BJ (cell line): ENCODE data around the gene ADAM15. TPM values are rescaled to one million over a fixed set of nuclear protein-coding genes. Genes with fewer than 3 reads are reported as not detected.

Source experiments
- CTCF ChIA-PET: fragments of 350-600 bp; formaldehyde crosslinking; extraction: SDS; loops from one replicate; lab custom pipeline; 2021; ENCODE audit warnings: antibody characterized with exemption, inconsistent platforms; lab: Yijun Ruan, JAX
- POLR2A ChIA-PET: fragments of 300-600 bp; sonication (Branson Sonifier 250); formaldehyde crosslinking; extraction: SDS; loops from one replicate; lab custom pipeline; 2021; ENCODE audit warnings: antibody characterized with exemption; lab: Charles Lee
- DNase-seq: peaks from one replicate; pipeline ENCODE4 v3.0.0-alpha.2; 2011; ENCODE audit warnings: low read depth
- H3K27me3 ChIP-seq: 2 replicates; pipeline ENCODE4 v1.6.0; 2011; ENCODE audit warnings: low read length; ENCODE audit not compliant: control insufficient read depth, insufficient read depth
- H3K36me3 ChIP-seq: 2 replicates; pipeline ENCODE4 v1.5.1; 2011; ENCODE audit warnings: low read length; ENCODE audit not compliant: control insufficient read depth, insufficient read depth
- H3K4me3 ChIP-seq: 2 replicates; pipeline ENCODE4 v1.5.1; 2011; ENCODE audit warnings: low read depth, mild to moderate bottlenecking, control low read depth, low read length
- CTCF ChIP-seq: IDR thresholded peaks from 2 replicates; pipeline ENCODE4 v1.5.1; 2011; ENCODE audit warnings: low read depth, mild to moderate bottlenecking, control low read depth, inconsistent platforms, low read length, moderate library complexity; ENCODE audit not compliant: insufficient read depth
- polyA plus RNA-seq: library from polyadenylated mRNA; depleted of rRNA; stranded (reverse); fragments of >200 nt; gene quantifications from 2 replicates; pipeline ENCODE4 v1.2.3, GENCODE V29; 2011

Gene ADAM15
- polyA plus RNA-seq, 1 experiment = 88.8 TPM

- CTCF ChIA-PET = interaction anchor here (1.2 to 8.3 kb wide), 3 partner anchors 11 to 168 kb away, joined by 3 to 74 read pairs (median 4); partner anchors contain the start of gene ADAM15
Measured at GRCh38 chr1:155006601-155007101, 44.5 kb upstream of the ADAM15 start.

GRCh38 chr1:155007251-155007828 lies 43.8 kb upstream of the ADAM15 start:
- H3K4me3 ChIP-seq = no peak overlapping the region
- H3K36me3 ChIP-seq = peaks cover 4% of the 10 kb centered on the region
- no peak for TF ChIP-seq CTCF
- DNase-seq = no peak
- ChIA-PET CTCF (interaction anchor here (1.2 to 8.3 kb wide), 3 partner anchors 10 to 167 kb away, joined by 3 to 74 read pairs (median 4); partner anchors contain the start of gene ADAM15), POLR2A (no interaction called here)
- H3K27me3 ChIP-seq = no peaks in the 10 kb centered on the region

More at GRCh38 chr1:155006601-155007101, 44.5 kb upstream of the ADAM15 start:
- no peak for TF ChIP-seq CTCF
- POLR2A ChIA-PET = no interaction called here
- no peak for DNase-seq
- Histone ChIP-seq H3K36me3 (peaks cover 4% of the 10 kb centered on the region), H3K27me3 (no peaks in the 10 kb centered on the region), H3K4me3 (no peak overlapping the region)

GRCh38 chr1:155008015-155008941 lies 42.8 kb upstream of the ADAM15 start:
- H3K36me3 ChIP-seq = peaks cover 4% of the 10 kb centered on the region
- POLR2A ChIA-PET = no interaction called here
- no peak for TF ChIP-seq CTCF
- H3K4me3 ChIP-seq = no peak overlapping the region
- DNase-seq = no peak
- H3K27me3 ChIP-seq = no peaks in the 10 kb centered on the region
- CTCF ChIA-PET = interaction anchor here (0.8 to 8.3 kb wide), 3 partner anchors 9 to 1330 kb away, joined by 3 to 74 read pairs (median 4); partner anchors contain the start of gene NPR1

GRCh38 chr1:155009221-155009711 lies 41.9 kb upstream of the ADAM15 start:
- ChIA-PET POLR2A (no interaction called here), CTCF (interaction anchor here (8.3 kb wide), 1 partner anchor 8 kb away, joined by 74 read pairs; no protein-coding TSS in a partner anchor)
- Histone ChIP-seq H3K36me3 (peaks cover 4% of the 10 kb centered on the region), H3K27me3 (no peaks in the 10 kb centered on the region), H3K4me3 (no peak overlapping the region)
- no peak for DNase-seq
- TF ChIP-seq CTCF = no peak

- DNase-seq = no peak
- H3K36me3 ChIP-seq = peaks cover 4% of the 10 kb centered on the region
- no peaks in the 10 kb centered on the region for H3K27me3 ChIP-seq
- H3K4me3 ChIP-seq = no peak overlapping the region
- no peak for TF ChIP-seq CTCF
- ChIA-PET CTCF (no interaction called here), POLR2A (no interaction called here)
Measured at GRCh38 chr1:155009742-155010141, 41.4 kb upstream of the ADAM15 start.
